Sigmoid colon (tissue), 4 donors: Measurements from ENCODE around the gene RAB31.

ENCODE experiments used
- CTCF ChIP-seq, 4 experiments: fragments of 450-650 bp in 3 of 4; fragments of 200-600 bp in 1 of 4; IDR thresholded peaks; one replicate each; pipeline ENCODE4 v1.5.1; 2016 to 2019; ENCODE audit warnings: antibody characterized with exemption in 4 of 4, mild to moderate bottlenecking in 3 of 4, moderate library complexity in 2 of 4
- EP300 ChIP-seq, 4 donors: sonication (generic); formaldehyde crosslinking; IDR thresholded peaks; one replicate each; pipeline ENCODE4 v1.6.1; 2017; ENCODE audit warnings: antibody characterized with exemption in 4 of 4
- POLR2A ChIP-seq, 2 donors: fragments of 450-650 bp; IDR thresholded peaks; one replicate each; pipeline ENCODE4 v1.6.1; 2016; ENCODE audit warnings: antibody characterized with exemption in 2 of 2, mild to moderate bottlenecking in 2 of 2, moderate library complexity in 2 of 2
- POLR2AphosphoS5 ChIP-seq, 4 donors: sonication (generic); formaldehyde crosslinking; IDR thresholded peaks; one replicate each; pipeline ENCODE4 v1.6.1; 2017; ENCODE audit warnings: antibody characterized with exemption in 4 of 4

GRCh38 chr18:9760641-9761040 lies 52.5 kb downstream of the RAB31 start:
- TF ChIP-seq CTCF (IDR thresholded peaks at IDR 0.05) (no peak), POLR2AphosphoS5 (IDR thresholded peaks at IDR 0.05) (no peak), POLR2A (IDR thresholded peaks at IDR 0.05) (no peak), EP300 (IDR thresholded peaks at IDR 0.05) (no peak)
